Stimulated activated naive B cell treated with anti-CD40 and anti-IgM and Interleukin-4, amounts not matched to agents 10 μg/mL and 1 μg/mL and 100 μg/mL, for 72 hours (primary cell): ENCODE data around the gene PRKAR2B.

Experiments
- ATAC-seq, 2 donors: fragments of 150-1000 bp; cut with Tn5 transposase; replicated peaks; 2 replicates each; pipeline ENCODE4 v1.10.0; 2021; ENCODE audit warnings: moderate library complexity in 1 of 2
- DNase-seq: peaks from one replicate; pipeline ENCODE4 v3.0.0; 2021
- H3K27ac Mint-ChIP-seq: one replicate; pipeline ENCODE4 v1.8.0; 2022; ENCODE audit warnings: mild to moderate bottlenecking, mixed read lengths
- H3K27me3 Mint-ChIP-seq, 2 donors: one replicate each; pipeline ENCODE4 v1.8.0; 2022; ENCODE audit warnings: mixed read lengths in 2 of 2
- H3K36me3 Mint-ChIP-seq, 2 donors: one replicate each; pipeline ENCODE4 v1.8.0; 2022; ENCODE audit warnings: mixed read lengths in 2 of 2, mild to moderate bottlenecking in 1 of 2
- H3K4me1 Mint-ChIP-seq, 2 donors: one replicate each; pipeline ENCODE4 v1.8.0; 2022; ENCODE audit warnings: mixed read lengths in 2 of 2, mild to moderate bottlenecking in 1 of 2
- H3K4me3 Mint-ChIP-seq, 2 donors: one replicate each; pipeline ENCODE4 v1.8.0; 2022; ENCODE audit warnings: mild to moderate bottlenecking in 2 of 2, mixed read lengths in 2 of 2, moderate library complexity in 1 of 2
- H3K9me3 Mint-ChIP-seq, 2 donors: one replicate each; pipeline ENCODE4 v1.8.0; 2022; ENCODE audit warnings: mixed read lengths in 2 of 2, mild to moderate bottlenecking in 1 of 2

The PRKAR2B gene

GRCh38 chr7:107185716-107186115 lies 141.2 kb downstream of the PRKAR2B start:
- ATAC-seq, result no peak

GRCh38 chr7:107186240-107186639 lies 141.7 kb downstream of the PRKAR2B start:
- Mint-ChIP-seq H3K9me3 (no peaks in the 10 kb centered on the region), H3K36me3 (peaks cover 26 to 46% of the 10 kb centered on the region in 2 donors), H3K4me1 (peaks cover 0 to 4% of the 10 kb centered on the region in 2 donors), H3K27ac (no peak overlapping the region), H3K27me3 (no peaks in the 10 kb centered on the region), H3K4me3 (no peak overlapping the region)
- ATAC-seq (no peak), DNase-seq (no peak)

More at GRCh38 chr7:107185716-107186115, 141.2 kb downstream of the PRKAR2B start:
- Mint-ChIP-seq H3K9me3 (no peaks in the 10 kb centered on the region), H3K4me1 (peaks cover 5 to 8% of the 10 kb centered on the region in 2 donors), H3K4me3 (no peak overlapping the region), H3K27ac (peak overlapping the region; percentile 14), H3K27me3 (no peaks in the 10 kb centered on the region), H3K36me3 (peaks cover 31 to 51% of the 10 kb centered on the region in 2 donors)
- no peak for DNase-seq

- DNase-seq (no peak), ATAC-seq (no peak)
- peaks cover 0 to 6% of the 10 kb centered on the region in 2 donors for H3K4me1 Mint-ChIP-seq
- peaks cover 25 to 46% of the 10 kb centered on the region in 2 donors for H3K36me3 Mint-ChIP-seq
- H3K27me3 Mint-ChIP-seq, result no peaks in the 10 kb centered on the region
- H3K27ac Mint-ChIP-seq, result peak overlapping the region; percentile 39
- no peaks in the 10 kb centered on the region for H3K9me3 Mint-ChIP-seq
- no peak overlapping the region for H3K4me3 Mint-ChIP-seq
Measured at GRCh38 chr7:107187774-107188173, 143.3 kb downstream of the PRKAR2B start.

- Mint-ChIP-seq H3K36me3 (peaks cover 18 to 38% of the 10 kb centered on the region in 2 donors), H3K4me1 (peaks cover 0 to 3% of the 10 kb centered on the region in 2 donors), H3K9me3 (no peaks in the 10 kb centered on the region), H3K4me3 (no peak overlapping the region), H3K27ac (no peak overlapping the region), H3K27me3 (no peaks in the 10 kb centered on the region)
- ATAC-seq, result no peak
- no peak for DNase-seq
Measured at GRCh38 chr7:107190090-107190489, 145.6 kb downstream of the PRKAR2B start.

- ATAC-seq (no peak), DNase-seq (no peak)
- H3K9me3 Mint-ChIP-seq, result no peaks in the 10 kb centered on the region
- no peaks in the 10 kb centered on the region for H3K27me3 Mint-ChIP-seq
- H3K4me3 Mint-ChIP-seq, result no peak overlapping the region
- peaks cover 8 to 15% of the 10 kb centered on the region in 2 donors for H3K36me3 Mint-ChIP-seq
- no peak overlapping the region for H3K27ac Mint-ChIP-seq
- H3K4me1 Mint-ChIP-seq, result peaks cover 0 to 3% of the 10 kb centered on the region in 2 donors
Measured at GRCh38 chr7:107194052-107194451, 149.5 kb downstream of the PRKAR2B start.

GRCh38 chr7:107196834-107197610 lies 152.5 kb downstream of the PRKAR2B start:
- no peaks in the 10 kb centered on the region for H3K9me3 Mint-ChIP-seq
- DNase-seq (no peak), ATAC-seq (no peak)
- peaks cover 10 to 26% of the 10 kb centered on the region in 2 donors for H3K36me3 Mint-ChIP-seq
- no peaks in the 10 kb centered on the region for H3K27me3 Mint-ChIP-seq
- peaks cover 0 to 3% of the 10 kb centered on the region in 2 donors for H3K4me1 Mint-ChIP-seq
- H3K27ac Mint-ChIP-seq, result peak overlapping the region; percentile 26
- H3K4me3 Mint-ChIP-seq, result no peak overlapping the region

DNA sequence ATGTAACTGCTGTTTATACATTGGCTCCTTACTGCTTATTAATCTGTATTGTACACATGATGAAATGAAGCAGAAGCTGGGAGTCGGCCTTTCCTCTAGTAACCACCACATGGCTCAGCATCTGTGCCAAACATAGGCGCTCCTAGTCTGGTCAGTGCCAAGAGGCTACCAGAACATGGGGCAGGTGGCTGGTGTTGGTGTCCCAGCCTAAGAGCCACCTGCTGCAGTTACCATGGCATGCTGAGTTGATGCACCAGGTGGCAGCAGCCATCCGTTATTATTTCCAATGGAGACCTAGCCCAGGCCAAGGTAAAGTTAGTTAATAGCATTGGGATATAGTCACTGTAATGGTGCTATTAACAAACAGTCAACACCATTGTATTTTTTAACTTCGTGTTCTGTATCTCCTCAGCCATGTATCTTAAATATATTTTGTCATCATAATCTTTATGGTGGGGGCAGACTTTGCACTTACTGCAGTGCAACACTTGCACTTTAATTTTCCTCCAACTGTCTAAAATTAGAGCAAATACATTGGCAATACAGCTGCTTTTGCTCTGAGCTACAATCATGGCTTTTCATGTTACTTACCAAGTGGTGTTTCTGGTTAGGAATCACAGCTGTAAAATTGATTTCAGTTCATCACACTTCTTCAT lies 157.4 kb downstream of the PRKAR2B start:
- peaks cover 14 to 44% of the 10 kb centered on the region in 2 donors for H3K36me3 Mint-ChIP-seq
- H3K4me1 Mint-ChIP-seq, result no peaks in the 10 kb centered on the region
- H3K9me3 Mint-ChIP-seq, result no peaks in the 10 kb centered on the region
- peak; percentile 69 to 72 for ATAC-seq
- H3K4me3 Mint-ChIP-seq, result no peak overlapping the region
- DNase-seq, result peak; percentile 16
- H3K27ac Mint-ChIP-seq, result no peak overlapping the region
- H3K27me3 Mint-ChIP-seq, result no peaks in the 10 kb centered on the region

GRCh38 chr7:107203607-107204006 lies 159.1 kb downstream of the PRKAR2B start:
- H3K4me1 Mint-ChIP-seq, result peaks cover 0 to 8% of the 10 kb centered on the region in 2 donors
- H3K27ac Mint-ChIP-seq, result no peak overlapping the region
- DNase-seq, result no peak
- no peak overlapping the region for H3K4me3 Mint-ChIP-seq
- H3K9me3 Mint-ChIP-seq, result no peaks in the 10 kb centered on the region
- no peak for ATAC-seq
- H3K27me3 Mint-ChIP-seq, result no peaks in the 10 kb centered on the region
- H3K36me3 Mint-ChIP-seq, result peaks cover 11 to 47% of the 10 kb centered on the region in 2 donors

- Mint-ChIP-seq H3K9me3 (no peaks in the 10 kb centered on the region), H3K27me3 (no peaks in the 10 kb centered on the region), H3K36me3 (peaks cover 16 to 56% of the 10 kb centered on the region in 2 donors), H3K4me3 (no peak overlapping the region), H3K27ac (no peak overlapping the region), H3K4me1 (peaks cover 4 to 14% of the 10 kb centered on the region in 2 donors)
- ATAC-seq (no peak), DNase-seq (no peak)
Measured at GRCh38 chr7:107206136-107206535, 161.6 kb downstream of the PRKAR2B start.

DNA sequence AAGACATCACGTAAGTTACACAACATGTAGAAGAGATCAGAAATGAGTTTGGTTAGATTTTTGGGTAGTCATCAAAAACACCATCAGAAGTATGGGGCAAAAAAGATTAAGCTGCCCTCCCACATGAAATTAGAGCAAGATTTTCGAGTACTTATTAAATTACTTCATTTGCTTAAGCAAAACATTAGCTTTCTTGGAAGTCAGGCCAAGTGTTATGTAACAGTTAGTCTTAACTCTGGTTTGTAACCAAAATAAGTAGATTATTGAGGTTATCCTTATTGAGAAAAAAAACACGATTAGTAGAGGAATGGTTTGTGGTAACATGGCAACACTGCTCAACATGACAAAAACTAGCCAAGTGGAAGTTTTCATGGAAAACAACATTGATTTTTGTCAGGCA lies 162.2 kb downstream of the PRKAR2B start:
- peaks cover 16 to 59% of the 10 kb centered on the region in 2 donors for H3K36me3 Mint-ChIP-seq
- no peaks in the 10 kb centered on the region for H3K27me3 Mint-ChIP-seq
- ATAC-seq (no peak), DNase-seq (no peak)
- H3K4me1 Mint-ChIP-seq, result peaks cover 4 to 14% of the 10 kb centered on the region in 2 donors
- H3K9me3 Mint-ChIP-seq, result no peaks in the 10 kb centered on the region
- no peak overlapping the region for H3K27ac Mint-ChIP-seq
- H3K4me3 Mint-ChIP-seq, result no peak overlapping the region

DNA sequence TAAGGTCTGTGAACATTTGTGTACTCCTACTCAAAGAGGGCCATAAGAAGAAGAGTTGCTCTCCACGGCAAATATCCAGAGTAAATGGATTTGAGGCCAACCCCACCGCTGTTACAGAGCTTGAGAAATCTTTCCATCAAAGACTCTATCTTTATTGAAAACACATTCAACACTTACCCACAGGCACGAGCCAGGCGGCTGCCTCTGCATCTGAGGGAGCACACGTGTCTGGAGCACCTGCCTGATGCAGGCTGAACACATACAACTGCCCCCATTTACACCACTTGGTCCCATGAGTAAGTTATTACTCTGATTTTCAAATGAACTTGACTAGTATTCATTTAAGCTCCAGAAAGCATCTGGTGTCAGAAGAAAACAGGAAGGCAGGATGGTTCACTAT lies 163.0 kb downstream of the PRKAR2B start:
- H3K4me1 Mint-ChIP-seq, result peaks cover 4 to 16% of the 10 kb centered on the region in 2 donors
- no peak overlapping the region for H3K4me3 Mint-ChIP-seq
- DNase-seq (no peak), ATAC-seq (peak in 1 of 2 donors; percentile 12)
- H3K27ac Mint-ChIP-seq, result peak overlapping the region; percentile 20
- H3K27me3 Mint-ChIP-seq, result no peaks in the 10 kb centered on the region
- no peaks in the 10 kb centered on the region for H3K9me3 Mint-ChIP-seq
- peaks cover 16 to 59% of the 10 kb centered on the region in 2 donors for H3K36me3 Mint-ChIP-seq

GRCh38 chr7:107208024-107208521 lies 163.6 kb downstream of the PRKAR2B start:
- Mint-ChIP-seq H3K36me3 (peaks cover 15 to 57% of the 10 kb centered on the region in 2 donors), H3K9me3 (no peaks in the 10 kb centered on the region), H3K4me1 (peaks cover 10 to 22% of the 10 kb centered on the region in 2 donors), H3K4me3 (no peak overlapping the region), H3K27me3 (no peaks in the 10 kb centered on the region), H3K27ac (peak overlapping the region; percentile 47)
- ATAC-seq, result peak; percentile 25 to 51
- no peak for DNase-seq

GRCh38 chr7:107208563-107208962 lies 164.1 kb downstream of the PRKAR2B start:
- Mint-ChIP-seq H3K27me3 (no peaks in the 10 kb centered on the region), H3K9me3 (peaks cover 0 to 2% of the 10 kb centered on the region in 2 donors), H3K27ac (no peak overlapping the region), H3K4me1 (peaks cover 13 to 25% of the 10 kb centered on the region in 2 donors), H3K4me3 (no peak overlapping the region), H3K36me3 (peaks cover 18 to 59% of the 10 kb centered on the region in 2 donors)
- DNase-seq (no peak), ATAC-seq (no peak)

- Mint-ChIP-seq H3K27ac (peak overlapping the region; percentile 59), H3K9me3 (peaks cover 0 to 6% of the 10 kb centered on the region in 2 donors), H3K27me3 (no peaks in the 10 kb centered on the region), H3K4me1 (peaks cover 13 to 25% of the 10 kb centered on the region in 2 donors), H3K4me3 (no peak overlapping the region), H3K36me3 (peaks cover 23 to 60% of the 10 kb centered on the region in 2 donors)
- ATAC-seq (no peak), DNase-seq (no peak)
Measured at GRCh38 chr7:107209565-107209964, 165.1 kb downstream of the PRKAR2B start.
